HepG2 (cell line): ENCODE results near the gene ZNF284. TPM values are rescaled to one million over a fixed set of nuclear protein-coding genes. Genes with fewer than 3 reads are reported as not detected.

ENCODE experiments used
- FOXP4 ChIP-seq: sonication (generic); formaldehyde crosslinking; IDR thresholded peaks from 2 replicates; pipeline ENCODE4 v1.4.0; 2020; ENCODE audit warnings: missing genetic modification reagents
- GFI1 ChIP-seq: sonication (generic); formaldehyde crosslinking; IDR thresholded peaks from 2 replicates; pipeline ENCODE4 v1.5.0; 2020; ENCODE audit warnings: missing genetic modification reagents, mild to moderate bottlenecking, borderline replicate concordance
- GMEB1 ChIP-seq: sonication (generic); formaldehyde crosslinking; IDR thresholded peaks from 2 replicates; pipeline ENCODE4 v1.5.1; 2020; ENCODE audit warnings: missing genetic modification reagents, mild to moderate bottlenecking, borderline replicate concordance
- GMEB2 ChIP-seq: IDR thresholded peaks from 2 replicates; pipeline ENCODE4 v1.6.1; 2016; ENCODE audit warnings: missing biosample characterization, missing genetic modification reagents, low read depth
- IRF9 ChIP-seq: sonication (generic); formaldehyde crosslinking; IDR thresholded peaks from 2 replicates; pipeline ENCODE4 v1.8.0; 2022; ENCODE audit warnings: missing genetic modification reagents, mild to moderate bottlenecking, borderline replicate concordance
- KDM5A ChIP-seq: fragments of 200-600 bp; sonication (generic); IDR thresholded peaks from 2 replicates; pipeline ENCODE4 v1.7.0; 2018; ENCODE audit warnings: antibody characterized with exemption, mild to moderate bottlenecking, low read length, borderline replicate concordance
- MTF1 ChIP-seq: sonication (generic); formaldehyde crosslinking; IDR thresholded peaks from 2 replicates; pipeline ENCODE4 v1.5.0; 2020; ENCODE audit warnings: missing genetic modification reagents
- NFE2L1 ChIP-seq: sonication (generic); formaldehyde crosslinking; IDR thresholded peaks from 2 replicates; pipeline ENCODE4 v1.4.0; 2020; ENCODE audit warnings: missing genetic modification reagents, mild to moderate bottlenecking, borderline replicate concordance
- PHF21A ChIP-seq: sonication (generic); formaldehyde crosslinking; IDR thresholded peaks from 2 replicates; pipeline ENCODE4 v1.5.0; 2020; ENCODE audit warnings: mild to moderate bottlenecking, missing genetic modification reagents
- RAD21 ChIP-seq: fragments of 450-650 bp; formaldehyde crosslinking; IDR thresholded peaks from 2 replicates; pipeline ENCODE4 v1.5.0; 2020; ENCODE audit warnings: mild to moderate bottlenecking
- REPIN1 ChIP-seq: sonication (generic); formaldehyde crosslinking; IDR thresholded peaks from 2 replicates; pipeline ENCODE4 v1.8.0; 2022; ENCODE audit warnings: missing genetic modification reagents, low read depth, mild to moderate bottlenecking, borderline replicate concordance
- SAP130 ChIP-seq: IDR thresholded peaks from 2 replicates; pipeline ENCODE4 v1.6.1; 2016; ENCODE audit warnings: low read depth
- TOE1 ChIP-seq: sonication (generic); formaldehyde crosslinking; IDR thresholded peaks from 2 replicates; pipeline ENCODE4 v1.4.0; 2020; ENCODE audit warnings: mild to moderate bottlenecking, missing genetic modification reagents
- ZFAT ChIP-seq: sonication (generic); formaldehyde crosslinking; conservative IDR thresholded peaks from 2 replicates; pipeline ENCODE4 v1.8.1; 2023; ENCODE audit warnings: missing genetic modification reagents, inconsistent platforms
- ZKSCAN1 ChIP-seq: fragments of 150-350 bp; IDR thresholded peaks from 2 replicates; pipeline ENCODE4 v1.6.1; 2014; ENCODE audit warnings: low read length
- ZKSCAN5 ChIP-seq: sonication (generic); formaldehyde crosslinking; IDR thresholded peaks from 2 replicates; pipeline ENCODE4 v1.5.1; 2020; ENCODE audit warnings: mild to moderate bottlenecking, missing genetic modification reagents
- ZKSCAN8 ChIP-seq: IDR thresholded peaks from 2 replicates; pipeline ENCODE4 v1.6.1; 2016; ENCODE audit warnings: borderline replicate concordance, missing genetic modification reagents, missing compliant biosample characterization
- ZNF333 ChIP-seq: sonication (generic); formaldehyde crosslinking; IDR thresholded peaks from 2 replicates; pipeline ENCODE4 v1.4.0; 2020; ENCODE audit warnings: mild to moderate bottlenecking, missing genetic modification reagents, borderline replicate concordance
- ZNF546 ChIP-seq: sonication (generic); formaldehyde crosslinking; conservative IDR thresholded peaks from 2 replicates; pipeline ENCODE4 v1.8.1; 2023; ENCODE audit warnings: mild to moderate bottlenecking, missing genetic modification reagents
- ZNF556 ChIP-seq: sonication (generic); formaldehyde crosslinking; IDR thresholded peaks from 2 replicates; pipeline ENCODE4 v1.4.0; 2020; ENCODE audit warnings: mild to moderate bottlenecking, missing genetic modification reagents, borderline replicate concordance
- ZNF883 ChIP-seq: sonication (generic); formaldehyde crosslinking; IDR thresholded peaks from 2 replicates; pipeline ENCODE4 v1.5.1; 2020; ENCODE audit warnings: mild to moderate bottlenecking, missing genetic modification reagents; ENCODE audit errors: not compliant biosample characterization
- polyA plus RNA-seq, 8 experiments: library from polyadenylated mRNA; depleted of rRNA in 3 of 8; stranded (reverse) in 7 of 8; unstranded in 1 of 8; fragments of >200 nt; fragmentation: Illumina TruSeq in 4 of 8; extraction: Trizol in 4 of 8; gene quantifications; 2 replicates each; pipeline versions ENCODE4 v1.2.1 to v1.2.3, GENCODE V29; 2011 to 2016; ENCODE audit warnings: low read depth in 4 of 8, missing spikeins in 1 of 8, mixed read lengths in 1 of 8; ENCODE audit not compliant: insufficient read depth in 1 of 8
- total RNA-seq, 5 experiments: library from RNA; depleted of rRNA; stranded (reverse); fragments of >200 nt; fragmentation: Illumina TruSeq; extraction: Trizol; gene quantifications; 2 replicates each; pipeline ENCODE4 v1.2.3, GENCODE V29; 2016; ENCODE audit warnings: low read depth in 1 of 5
- TF ChIP-seq, protein P1 (sequence below): IDR thresholded peaks from 2 replicates; pipeline ENCODE4 v1.6.1; 2016

Gene ZNF284
- total and polyA plus RNA-seq, 2 of the 13 experiments (the other 11 are each of a cell fraction or from before 2014, with no cell fraction given), result 1.2 to 2.3 TPM

GRCh38 chr19:44051650-44052402 is 20.1 kb upstream of the ZNF284 start, which contains the start of gene ZNF223 (continued):
- TF ChIP-seq GFI1 (no peak), TOE1 (CRISPR knock-in tag) (no peak), RAD21 (no peak), MTF1 (CRISPR knock-in tag) (no peak), SAP130 (CRISPR knock-in tag) (peak; percentile 84), GMEB2 (peak; percentile 46; the same call in 1 of the 2 replicates), ZNF556 (CRISPR knock-in tag) (no peak), ZFAT (no peak), KDM5A (peak; percentile 65; the same call in 1 of the 2 replicates), GMEB1 (CRISPR knock-in tag) (peak; percentile 83; the same call in 1 of the 2 replicates), ZNF546 (CRISPR knock-in tag) (no peak), PHF21A (CRISPR knock-in tag) (peak; percentile 75; the same call in 1 of the 2 replicates), REPIN1 (CRISPR knock-in tag) (no peak), ZNF883 (CRISPR knock-in tag) (no peak), ZKSCAN5 (CRISPR knock-in tag) (no peak), NFE2L1 (no peak), ZKSCAN1 (no peak), ZNF333 (CRISPR knock-in tag) (no peak), FOXP4 (CRISPR knock-in tag) (no peak), IRF9 (CRISPR knock-in tag) (peak; percentile 41; the same call in 1 of the 2 replicates), ZKSCAN8 (CRISPR knock-in tag) (peak; percentile 32; the same call in 1 of the 2 replicates)
- TF ChIP-seq, protein P1, sequence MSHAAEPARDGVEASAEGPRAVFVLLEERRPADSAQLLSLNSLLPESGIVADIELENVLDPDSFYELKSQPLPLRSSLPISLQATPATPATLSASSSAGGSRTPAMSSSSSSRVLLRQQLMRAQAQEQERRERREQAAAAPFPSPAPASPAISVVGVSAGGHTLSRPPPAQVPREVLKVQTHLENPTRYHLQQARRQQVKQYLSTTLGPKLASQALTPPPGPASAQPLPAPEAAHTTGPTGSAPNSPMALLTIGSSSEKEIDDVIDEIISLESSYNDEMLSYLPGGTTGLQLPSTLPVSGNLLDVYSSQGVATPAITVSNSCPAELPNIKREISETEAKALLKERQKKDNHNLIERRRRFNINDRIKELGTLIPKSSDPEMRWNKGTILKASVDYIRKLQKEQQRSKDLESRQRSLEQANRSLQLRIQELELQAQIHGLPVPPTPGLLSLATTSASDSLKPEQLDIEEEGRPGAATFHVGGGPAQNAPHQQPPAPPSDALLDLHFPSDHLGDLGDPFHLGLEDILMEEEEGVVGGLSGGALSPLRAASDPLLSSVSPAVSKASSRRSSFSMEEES (CRISPR knock-in tag), result no peak
